CD14-positive monocyte (primary cell): ENCODE results near the gene RAB18. TPM values are rescaled to one million over a fixed set of nuclear protein-coding genes. Genes with fewer than 3 reads are reported as not detected.
A peak's percentile ranks its signal among the peaks of the same experiment; 100 is the strongest.

Source experiments
- DNase-seq, 3 donors: peaks; one replicate each; pipeline ENCODE4 v3.0.0-alpha.2; 2011 to 2022
- H2AFZ ChIP-seq: 2 replicates; pipeline ENCODE4 v1.6.0; 2012; ENCODE audit warnings: mild to moderate bottlenecking, low read depth, low read length, inconsistent platforms; ENCODE audit not compliant: insufficient read depth, poor library complexity, severe bottlenecking
- H3K27ac ChIP-seq, 2 donors: 1 replicate in 1 of 2; 2 replicates in 1 of 2; pipeline ENCODE4 v1.5.1; 2012 to 2013; ENCODE audit warnings: low read length in 2 of 2, control low read depth in 1 of 2, inconsistent platforms in 1 of 2, low read depth in 1 of 2, mild to moderate bottlenecking in 1 of 2
- H3K27me3 ChIP-seq, 2 donors: one replicate each; pipeline versions ENCODE4 v1.6.0 to v1.6.1; 2011 to 2013; ENCODE audit warnings: low read length in 2 of 2; ENCODE audit not compliant: control insufficient read depth in 2 of 2, insufficient read depth in 2 of 2
- H3K36me3 ChIP-seq, 2 donors: replicated peaks in 1 of 2; 1 replicate in 1 of 2; 2 replicates in 1 of 2; pipeline versions ENCODE4 v1.5.1 to v1.6.1; 2012 to 2013; ENCODE audit warnings: low read length in 2 of 2, control low read depth in 1 of 2, inconsistent platforms in 1 of 2, mild to moderate bottlenecking in 1 of 2; ENCODE audit not compliant: insufficient read depth in 2 of 2, control insufficient read depth in 1 of 2
- H3K4me1 ChIP-seq, 2 donors: 1 replicate in 1 of 2; 2 replicates in 1 of 2; pipeline versions ENCODE4 v1.5.1 to v1.6.1; 2012 to 2013; ENCODE audit warnings: low read length in 2 of 2, control low read depth in 1 of 2, inconsistent platforms in 1 of 2, mild to moderate bottlenecking in 1 of 2, moderate library complexity in 1 of 2; ENCODE audit not compliant: insufficient read depth in 2 of 2, control insufficient read depth in 1 of 2
- H3K4me2 ChIP-seq: replicated peaks from 2 replicates; pipeline ENCODE3; 2012; ENCODE audit warnings: low read length, moderate library complexity, mild to moderate bottlenecking; ENCODE audit not compliant: poor library complexity, severe bottlenecking; ENCODE audit errors: extremely low read depth
- H3K4me3 ChIP-seq, 3 experiments: fragments of 200-600 bp in 1 of 3; sonication (generic) in 1 of 3; replicated peaks in 1 of 3; 1 replicate in 2 of 3; 2 replicates in 1 of 3; pipeline ENCODE4 v1.5.1; 2011 to 2013; ENCODE audit warnings: low read length in 3 of 3, mild to moderate bottlenecking in 3 of 3, control low read depth in 2 of 3, low read depth in 2 of 3, inconsistent platforms in 1 of 3, moderate library complexity in 1 of 3
- H3K79me2 ChIP-seq: 2 replicates; pipeline ENCODE4 v1.6.0; 2012; ENCODE audit warnings: mild to moderate bottlenecking, control low read depth, inconsistent platforms, low read length, moderate library complexity; ENCODE audit not compliant: insufficient read depth
- H3K9ac ChIP-seq: 2 replicates; pipeline ENCODE4 v1.6.0; 2017; ENCODE audit warnings: low read length, mild to moderate bottlenecking; ENCODE audit not compliant: insufficient read depth, poor library complexity, severe bottlenecking
- H3K9me3 ChIP-seq, 2 donors: replicated peaks in 1 of 2; 1 replicate in 1 of 2; 2 replicates in 1 of 2; pipeline versions ENCODE4 v1.5.1 to v1.6.1; 2012 to 2013; ENCODE audit warnings: low read length in 2 of 2, control low read depth in 1 of 2; ENCODE audit not compliant: control insufficient read depth in 1 of 2, insufficient read depth in 1 of 2
- H4K20me1 ChIP-seq: 2 replicates; pipeline ENCODE4 v1.6.0; 2012; ENCODE audit warnings: mild to moderate bottlenecking, low read length, control low read depth, moderate library complexity; ENCODE audit not compliant: insufficient read depth
- H3K27ac Mint-ChIP-seq, 7 donors: one replicate each; pipeline ENCODE4 v1.8.0; 2020; ENCODE audit warnings: mild to moderate bottlenecking in 7 of 7, mixed read lengths in 7 of 7, moderate library complexity in 6 of 7, inconsistent platforms in 2 of 7
- H3K27me3 Mint-ChIP-seq, 3 donors: one replicate each; pipeline ENCODE4 v1.8.0; 2021 to 2022; ENCODE audit warnings: low read depth in 3 of 3, mild to moderate bottlenecking in 3 of 3, mixed read lengths in 3 of 3, moderate library complexity in 3 of 3, inconsistent platforms in 1 of 3
- H3K36me3 Mint-ChIP-seq, 2 donors: one replicate each; pipeline ENCODE4 v1.8.0; 2020; ENCODE audit warnings: mixed read lengths in 2 of 2, inconsistent platforms in 1 of 2, mild to moderate bottlenecking in 1 of 2
- H3K4me1 Mint-ChIP-seq: one replicate; pipeline ENCODE4 v1.8.0; 2020; ENCODE audit warnings: mild to moderate bottlenecking, mixed read lengths
- H3K4me3 Mint-ChIP-seq, 2 donors: one replicate each; pipeline ENCODE4 v1.8.0; 2020; ENCODE audit warnings: mild to moderate bottlenecking in 2 of 2, mixed read lengths in 2 of 2, moderate library complexity in 1 of 2
- H3K9me3 Mint-ChIP-seq, 7 donors: one replicate each; pipeline ENCODE4 v1.8.0; 2020 to 2022; ENCODE audit warnings: mixed read lengths in 7 of 7, mild to moderate bottlenecking in 6 of 7, moderate library complexity in 6 of 7, inconsistent platforms in 2 of 7
- CTCF ChIP-seq: fragments of 200-600 bp; IDR thresholded peaks from one replicate; pipeline ENCODE4 v1.8.0; 2022; ENCODE audit warnings: antibody characterized with exemption, mild to moderate bottlenecking
- WGBS: methylation state at CpG from one replicate; pipeline ENCODE4 v1.1.5; 2013; ENCODE audit warnings: missing lambda C conversion rate; ENCODE audit not compliant: insufficient coverage; 5-methylcytosine and 5-hydroxymethylcytosine counted together
- intact Hi-C, 2 donors: fragments of 100-400 bp; cut with micrococcal nuclease; formaldehyde crosslinking; loops; one replicate each; pipeline versions ENCODE4 v1.15.0 to v1.15.1; 2023
- polyA minus RNA-seq: library from RNA; depleted of rRNA, polyadenylated mRNA; stranded (reverse); fragments of >200 nt; gene quantifications from 2 replicates; pipeline ENCODE4 v1.2.3, GENCODE V29; 2012
- polyA plus RNA-seq, 3 donors: library from polyadenylated mRNA; depleted of rRNA in 1 of 3; unstranded in 2 of 3; stranded (reverse) in 1 of 3; fragments of 300-500 nt in 2 of 3; fragments of >200 nt in 1 of 3; fragmentation: Illumina TruSeq in 2 of 3; gene quantifications; 1 replicate in 2 of 3; 2 replicates in 1 of 3; pipeline ENCODE4 v1.2.3, GENCODE V29; 2012 to 2021
- total RNA-seq, 12 experiments: library from RNA in 1 of 12; stranded (reverse) in 1 of 12; fragments of 120-200 nt in 1 of 12; gene quantifications; one replicate each; pipeline ENCODE4 v1.2.4 and lab custom pipeline; 2013 to 2026; ENCODE audit warnings: mixed read lengths in 6 of 12, inconsistent platforms in 1 of 12

Gene RAB18
- 81.2 TPM for total RNA-seq (2013)
- polyA plus RNA-seq (100 to 1,000 TPM in 2 of 3 donors, 10 to 100 TPM in 1; 22.1 to 133 (median 117) TPM), polyA minus RNA-seq (15.3 and 15.8 TPM in 2 replicates), total RNA-seq (lab: John Stamatoyannopoulos, UW) (65.3 to 113 (median 105) reads per million in 11 experiments)

- Mint-ChIP-seq H3K4me3 (peak within 1 kb of the TSS; percentile 99 to 100), H3K9me3 (peaks cover 0 to 5% (median 0%) of the 10 kb centered on the region in 7 donors), H3K27ac (peak within 1 kb of the TSS; percentile 95 to 100 (median 97)), H3K36me3 (peaks cover 15 to 18% of the 10 kb centered on the region in 2 donors), H3K27me3 (peaks cover 0 to 3% (median 2%) of the 10 kb centered on the region in 3 donors), H3K4me1 (peaks cover 42% of the 10 kb centered on the region)
- H3K27ac ChIP-seq = peak within 1 kb of the TSS; percentile 90 to 91
- peaks cover 0 to under 1% of the 10 kb centered on the region in 2 donors for H3K36me3 ChIP-seq
- H4K20me1 ChIP-seq = peaks cover 43% of the 10 kb centered on the region
- intact Hi-C loops = loop anchor here (5.0 to 10.0 kb wide), 2 partner anchors 49 to 52 kb away; no protein-coding TSS in a partner anchor
- 0% methylated on average over 69 of the region's 71 CpGs for WGBS
- peaks cover 52% of the 10 kb centered on the region for H3K79me2 ChIP-seq
- peak within 1 kb of the TSS; percentile 69 for H3K4me2 ChIP-seq
- peak within 1 kb of the TSS; percentile 91 for H3K9ac ChIP-seq
- peak within 1 kb of the TSS; percentile 68 to 88 (median 85) for H3K4me3 ChIP-seq
- H2AFZ ChIP-seq = peak within 1 kb of the TSS; percentile 92
- TF ChIP-seq CTCF = no peak
- no peaks in the 10 kb centered on the region for H3K9me3 ChIP-seq
- no peaks in the 10 kb centered on the region for H3K27me3 ChIP-seq
- H3K4me1 ChIP-seq = peaks cover 24 to 32% of the 10 kb centered on the region in 2 donors
- peak; percentile 97 to 98 (median 98) for DNase-seq
Measured at GRCh38 chr10:27504007-27504807, at the start of gene RAB18. Gene RAB18, plus strand, starts transcription at chr10:27504304. Its CDS starts 66 bp downstream, at chr10:27504370.

- no CpG with 5 or more reads among the region's 3 CpGs for WGBS
- Histone ChIP-seq H3K79me2 (no peaks in the 10 kb centered on the region), H3K9me3 (no peaks in the 10 kb centered on the region), H3K36me3 (no peaks in the 10 kb centered on the region), H2AFZ (no peak overlapping the region), H3K4me1 (peaks cover 72 to 93% of the 10 kb centered on the region in 2 donors), H3K4me2 (no peak overlapping the region), H3K4me3 (no peak overlapping the region), H3K27ac (no peak overlapping the region), H3K9ac (no peak overlapping the region), H4K20me1 (no peaks in the 10 kb centered on the region), H3K27me3 (no peaks in the 10 kb centered on the region)
- no peak for TF ChIP-seq CTCF
- no peaks in the 10 kb centered on the region for H3K27me3 Mint-ChIP-seq
- no peak overlapping the region for H3K4me3 Mint-ChIP-seq
- no peaks in the 10 kb centered on the region for H3K36me3 Mint-ChIP-seq
- intact Hi-C loops = loop anchor here (5.0 to 10.0 kb wide), 2 partner anchors 47 to 50 kb away; partner anchors contain the start of gene RAB18 (in 2 of the 2)
- peaks cover 78% of the 10 kb centered on the region for H3K4me1 Mint-ChIP-seq
- H3K9me3 Mint-ChIP-seq = peaks cover 0 to 1% (median 0%) of the 10 kb centered on the region in 7 donors
- H3K27ac Mint-ChIP-seq = no peak overlapping the region
- DNase-seq = no peak
Measured at GRCh38 chr10:27454837-27455236, 49.3 kb upstream of the RAB18 start.
